ENCODE measurements around the gene RNGTT.
A peak's percentile ranks its signal among the peaks of the same experiment; 100 is the strongest.
"Not testable (repeated sequence)": the region's sequence is repeated elsewhere in the genome, so short reads cannot be mapped to it uniquely, and the experiment has no call there.

Gene RNGTT

GRCh38 chr6:88987922-88988321, 24.5 kb upstream of the RNGTT start:
- Mint-ChIP-seq H3K9me3 (no peaks in the 10 kb centered on the region), H3K27me3 (no peaks in the 10 kb centered on the region), H3K4me1 (no peaks in the 10 kb centered on the region), H3K27ac (ENCODE audit: low read depth) (no peak overlapping the region), H3K4me3 (no peak overlapping the region), H3K36me3 (ENCODE audit: insufficient read depth) (no peaks in the 10 kb centered on the region)
- no peak for DNase-seq (ENCODE audit: low spot score in 2 of 2)
- no peak for ATAC-seq (replicated peaks; ENCODE audit: extremely low read depth, poor library complexity, severe bottlenecking)

GRCh38 chr6:88985901-88986300, 22.5 kb upstream of the RNGTT start:
- Mint-ChIP-seq H3K4me1 (no peaks in the 10 kb centered on the region), H3K4me3 (no peak overlapping the region), H3K36me3 (ENCODE audit: insufficient read depth) (no peaks in the 10 kb centered on the region), H3K9me3 (no peaks in the 10 kb centered on the region), H3K27me3 (no peaks in the 10 kb centered on the region), H3K27ac (ENCODE audit: low read depth) (no peak overlapping the region)
- DNase-seq (ENCODE audit: low spot score in 2 of 2) (no peak), ATAC-seq (replicated peaks; ENCODE audit: extremely low read depth, poor library complexity, severe bottlenecking) (no peak)

- Mint-ChIP-seq H3K36me3 (ENCODE audit: insufficient read depth) (no peaks in the 10 kb centered on the region), H3K27ac (ENCODE audit: low read depth) (no peak overlapping the region), H3K4me3 (no peak overlapping the region), H3K27me3 (no peaks in the 10 kb centered on the region), H3K4me1 (no peaks in the 10 kb centered on the region), H3K9me3 (no peaks in the 10 kb centered on the region)
- DNase-seq (ENCODE audit: low spot score in 2 of 2) (no peak), ATAC-seq (replicated peaks; ENCODE audit: extremely low read depth, poor library complexity, severe bottlenecking) (no peak)
These were observed 21.2 kb upstream of the RNGTT start for GRCh38 chr6:88984606-88985005.

GRCh38 chr6:88984152-88984551, 20.7 kb upstream of the RNGTT start:
- no peaks in the 10 kb centered on the region for H3K27me3 Mint-ChIP-seq
- no peak overlapping the region for H3K4me3 Mint-ChIP-seq
- no peaks in the 10 kb centered on the region for H3K4me1 Mint-ChIP-seq
- H3K36me3 Mint-ChIP-seq (ENCODE audit: insufficient read depth): no peaks in the 10 kb centered on the region
- H3K9me3 Mint-ChIP-seq: no peaks in the 10 kb centered on the region
- H3K27ac Mint-ChIP-seq (ENCODE audit: low read depth): no peak overlapping the region
- DNase-seq (ENCODE audit: low spot score in 2 of 2) (no peak), ATAC-seq (replicated peaks; ENCODE audit: extremely low read depth, poor library complexity, severe bottlenecking) (no peak)

- DNase-seq (ENCODE audit: low spot score in 2 of 2) (no peak), ATAC-seq (replicated peaks; ENCODE audit: extremely low read depth, poor library complexity, severe bottlenecking) (no peak)
- H3K27me3 Mint-ChIP-seq: no peaks in the 10 kb centered on the region
- H3K4me3 Mint-ChIP-seq: no peak overlapping the region
- H3K4me1 Mint-ChIP-seq: no peaks in the 10 kb centered on the region
- no peaks in the 10 kb centered on the region for H3K36me3 Mint-ChIP-seq (ENCODE audit: insufficient read depth)
- H3K9me3 Mint-ChIP-seq: no peaks in the 10 kb centered on the region
- H3K27ac Mint-ChIP-seq (ENCODE audit: low read depth): no peak overlapping the region
These were observed 20.1 kb upstream of the RNGTT start for GRCh38 chr6:88983532-88983931.

- not testable (repeated sequence) for H3K27ac Mint-ChIP-seq (ENCODE audit: low read depth); H3K27me3 Mint-ChIP-seq; H3K36me3 Mint-ChIP-seq (ENCODE audit: insufficient read depth); H3K4me1 Mint-ChIP-seq; H3K4me3 Mint-ChIP-seq; H3K9me3 Mint-ChIP-seq; ATAC-seq (replicated peaks; ENCODE audit: extremely low read depth, poor library complexity, severe bottlenecking); DNase-seq (ENCODE audit: low spot score in 2 of 2)
These were observed 19.7 kb upstream of the RNGTT start for GRCh38 chr6:88983129-88983528.

- DNase-seq (ENCODE audit: low spot score in 2 of 2) (no peak), ATAC-seq (replicated peaks; ENCODE audit: extremely low read depth, poor library complexity, severe bottlenecking) (peak; percentile 75)
- H3K27me3 Mint-ChIP-seq: no peaks in the 10 kb centered on the region
- H3K9me3 Mint-ChIP-seq: no peaks in the 10 kb centered on the region
- no peaks in the 10 kb centered on the region for H3K36me3 Mint-ChIP-seq (ENCODE audit: insufficient read depth)
- H3K4me3 Mint-ChIP-seq: no peak overlapping the region
- no peak overlapping the region for H3K27ac Mint-ChIP-seq (ENCODE audit: low read depth)
- H3K4me1 Mint-ChIP-seq: no peaks in the 10 kb centered on the region
These were observed 19.3 kb upstream of the RNGTT start for GRCh38 chr6:88982720-88983119.

- Mint-ChIP-seq H3K9me3 (no peaks in the 10 kb centered on the region), H3K4me3 (no peak overlapping the region), H3K27ac (ENCODE audit: low read depth) (no peak overlapping the region), H3K4me1 (no peaks in the 10 kb centered on the region), H3K36me3 (ENCODE audit: insufficient read depth) (peaks cover 3% of the 10 kb centered on the region), H3K27me3 (no peaks in the 10 kb centered on the region)
- DNase-seq (ENCODE audit: low spot score in 2 of 2) (no peak), ATAC-seq (replicated peaks; ENCODE audit: extremely low read depth, poor library complexity, severe bottlenecking) (no peak)
These were observed 12.0 kb upstream of the RNGTT start for GRCh38 chr6:88975369-88975768.

GRCh38 chr6:88972504-88973423, 9.3 kb upstream of the RNGTT start:
- no peak overlapping the region for H3K4me3 Mint-ChIP-seq
- no peaks in the 10 kb centered on the region for H3K4me1 Mint-ChIP-seq
- peaks cover 3% of the 10 kb centered on the region for H3K36me3 Mint-ChIP-seq (ENCODE audit: insufficient read depth)
- DNase-seq (ENCODE audit: low spot score in 2 of 2) (no peak), ATAC-seq (replicated peaks; ENCODE audit: extremely low read depth, poor library complexity, severe bottlenecking) (no peak)
- no peaks in the 10 kb centered on the region for H3K27me3 Mint-ChIP-seq
- H3K27ac Mint-ChIP-seq (ENCODE audit: low read depth): no peak overlapping the region
- no peaks in the 10 kb centered on the region for H3K9me3 Mint-ChIP-seq

- H3K36me3 Mint-ChIP-seq (ENCODE audit: insufficient read depth): no peaks in the 10 kb centered on the region
These were observed 6.9 kb upstream of the RNGTT start for GRCh38 chr6:88970301-88970700.

GRCh38 chr6:88969255-88969654, 5.8 kb upstream of the RNGTT start:
- not testable (repeated sequence) for ATAC-seq (replicated peaks; ENCODE audit: extremely low read depth, poor library complexity, severe bottlenecking); H3K4me1 Mint-ChIP-seq; H3K9me3 Mint-ChIP-seq; H3K36me3 Mint-ChIP-seq (ENCODE audit: insufficient read depth); H3K27me3 Mint-ChIP-seq; DNase-seq (ENCODE audit: low spot score in 2 of 2); H3K27ac Mint-ChIP-seq (ENCODE audit: low read depth); H3K4me3 Mint-ChIP-seq

More at GRCh38 chr6:88970301-88970700, 6.9 kb upstream of the RNGTT start:
- DNase-seq (ENCODE audit: low spot score in 2 of 2) (no peak), ATAC-seq (replicated peaks; ENCODE audit: extremely low read depth, poor library complexity, severe bottlenecking) (no peak)
- Mint-ChIP-seq H3K4me1 (no peaks in the 10 kb centered on the region), H3K9me3 (no peaks in the 10 kb centered on the region), H3K27me3 (no peaks in the 10 kb centered on the region), H3K4me3 (no peak overlapping the region), H3K27ac (ENCODE audit: low read depth) (no peak overlapping the region)

- H3K27ac Mint-ChIP-seq (ENCODE audit: low read depth): no peak overlapping the region
These were observed 4.5 kb upstream of the RNGTT start for GRCh38 chr6:88967891-88968290.

GRCh38 chr6:88965691-88966090, 2.3 kb upstream of the RNGTT start:
- peaks cover 17% of the 10 kb centered on the region for H3K4me1 Mint-ChIP-seq
- no peak overlapping the region for H3K4me3 Mint-ChIP-seq
- DNase-seq (ENCODE audit: low spot score in 2 of 2): no peak
- no peaks in the 10 kb centered on the region for H3K9me3 Mint-ChIP-seq
- H3K27me3 Mint-ChIP-seq: no peaks in the 10 kb centered on the region
- peaks cover 11% of the 10 kb centered on the region for H3K36me3 Mint-ChIP-seq (ENCODE audit: insufficient read depth)
- no peak overlapping the region for H3K27ac Mint-ChIP-seq (ENCODE audit: low read depth)
- no peak for ATAC-seq (replicated peaks; ENCODE audit: extremely low read depth, poor library complexity, severe bottlenecking)

More at GRCh38 chr6:88967891-88968290, 4.5 kb upstream of the RNGTT start:
- H3K9me3 Mint-ChIP-seq: no peaks in the 10 kb centered on the region
- peaks cover 14% of the 10 kb centered on the region for H3K4me1 Mint-ChIP-seq
- H3K36me3 Mint-ChIP-seq (ENCODE audit: insufficient read depth): peaks cover 9% of the 10 kb centered on the region
- H3K4me3 Mint-ChIP-seq: no peak overlapping the region
- H3K27me3 Mint-ChIP-seq: no peaks in the 10 kb centered on the region
- ATAC-seq (replicated peaks; ENCODE audit: extremely low read depth, poor library complexity, severe bottlenecking): no peak
- DNase-seq (ENCODE audit: low spot score in 2 of 2): no peak
